SK-N-MC (cell line): ENCODE measurements around the gene ADAMTS17.
"Not testable (repeated sequence)": the region's sequence is repeated elsewhere in the genome, so short reads cannot be mapped to it uniquely, and the experiment has no call there.

Experiments used
- DNase-seq: peaks from one replicate; pipeline ENCODE4 v3.0.0-alpha.2; 2011; ENCODE audit warnings: low read depth, low spot score
- H3K27ac ChIP-seq: fragments of 200-600 bp; sonication (generic); 2 replicates; pipeline ENCODE4 v1.5.1; 2016; ENCODE audit warnings: mixed run types
- H3K36me3 ChIP-seq: fragments of 200-600 bp; sonication (generic); 2 replicates; pipeline ENCODE4 v1.6.1; 2017; ENCODE audit warnings: antibody characterized with exemption, low read length, mixed read lengths; ENCODE audit not compliant: insufficient read depth
- H3K4me3 ChIP-seq: fragments of 200-600 bp; sonication (generic); 2 replicates; pipeline ENCODE4 v1.5.1; 2016
- H3K9ac ChIP-seq: fragments of 200-600 bp; sonication (generic); 2 replicates; pipeline ENCODE4 v1.8.0; 2017; ENCODE audit warnings: mixed run types, mixed read lengths; ENCODE audit not compliant: insufficient read length
- H3K9me3 ChIP-seq: fragments of 200-600 bp; sonication (generic); 2 replicates; pipeline ENCODE4 v1.6.1; 2017; ENCODE audit warnings: low read depth, mild to moderate bottlenecking, antibody characterized with exemption, low read length, moderate library complexity, mixed read lengths
- EZH2 ChIP-seq: fragments of 200-600 bp; sonication (generic); IDR thresholded peaks from one replicate; pipeline ENCODE4 v1.6.1; 2017; ENCODE audit warnings: antibody characterized with exemption
- FOXP2 ChIP-seq: optimal IDR thresholded peaks from 2 replicates; pipeline ENCODE3; 2011; ENCODE audit warnings: mild to moderate bottlenecking, moderate library complexity; ENCODE audit not compliant: insufficient read depth; ENCODE audit errors: extremely low read length, control extremely low read depth
- POLR2AphosphoS5 ChIP-seq: IDR thresholded peaks from 2 replicates; pipeline ENCODE4 v1.6.1; 2012; ENCODE audit warnings: mild to moderate bottlenecking, low read depth, low read length, borderline replicate concordance

Gene ADAMTS17

DNA sequence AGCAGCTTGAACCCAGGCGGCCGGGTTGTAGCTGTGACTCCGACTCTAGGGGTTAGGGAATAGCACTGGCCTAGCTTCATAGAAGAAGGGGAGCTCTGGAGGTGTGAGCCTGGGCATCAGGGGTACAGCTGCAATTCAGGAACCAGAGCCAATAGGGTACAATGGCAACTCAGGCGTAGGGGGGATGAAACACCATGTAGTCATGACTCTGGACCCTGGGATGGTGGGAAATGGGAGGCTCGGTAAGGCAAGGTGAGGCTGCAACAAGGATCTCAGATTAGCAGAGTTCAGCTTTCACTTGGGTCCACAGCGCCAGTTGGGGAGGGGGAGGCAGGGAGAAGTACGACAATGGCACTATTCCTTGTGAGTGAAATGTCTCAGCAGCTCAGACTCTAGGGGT, 398.3 kb downstream of the ADAMTS17 start:
- TF ChIP-seq POLR2AphosphoS5 (no peak), FOXP2 (no peak), EZH2 (no peak)
- DNase-seq = no peak
- no peaks in the 10 kb centered on the region for H3K36me3 ChIP-seq
- H3K4me3 ChIP-seq = no peak overlapping the region
- H3K9me3 ChIP-seq = no peaks in the 10 kb centered on the region
- no peak overlapping the region for H3K27ac ChIP-seq
- H3K9ac ChIP-seq = no peak overlapping the region

DNA sequence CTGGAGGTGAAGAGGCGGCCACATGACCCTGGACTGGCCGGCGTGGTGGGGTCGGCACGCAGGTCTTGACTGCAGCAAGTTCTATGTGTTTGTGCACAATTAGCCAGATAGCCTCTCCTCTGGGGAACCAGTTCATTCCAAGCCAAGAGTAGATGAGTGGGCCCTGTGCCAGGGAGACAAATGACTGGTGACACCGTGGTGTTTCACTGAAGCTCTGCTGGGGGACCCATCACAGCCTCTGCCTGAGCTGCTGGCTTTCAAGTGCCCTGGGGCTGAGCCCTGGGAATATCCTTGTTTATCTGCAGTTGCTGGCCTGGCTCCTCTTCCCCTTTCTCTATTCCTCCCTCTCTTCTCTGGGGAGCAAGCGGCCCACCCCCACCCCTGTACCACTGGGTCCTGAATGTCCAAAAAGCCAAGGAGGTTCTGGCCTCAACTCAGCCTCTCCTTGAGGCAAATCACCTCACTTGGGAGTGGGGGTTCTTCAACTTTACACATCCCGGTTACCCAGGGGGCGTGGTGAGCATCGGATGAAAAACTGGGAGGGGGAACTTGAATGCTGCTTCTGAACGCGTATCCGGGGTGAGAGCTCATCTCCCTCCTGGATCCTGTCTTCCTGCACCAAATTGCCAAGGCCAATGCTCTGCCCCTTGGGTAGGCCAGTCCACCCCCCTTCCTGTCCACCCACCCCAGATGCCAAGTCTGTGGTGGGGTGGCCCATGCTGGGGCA, 408.9 kb downstream of the ADAMTS17 start:
- no peak for DNase-seq
- Histone ChIP-seq H3K9me3 (no peaks in the 10 kb centered on the region), H3K4me3 (no peak overlapping the region), H3K27ac (no peak overlapping the region), H3K9ac (no peak overlapping the region), H3K36me3 (no peaks in the 10 kb centered on the region)
- no peak for TF ChIP-seq POLR2AphosphoS5

DNA sequence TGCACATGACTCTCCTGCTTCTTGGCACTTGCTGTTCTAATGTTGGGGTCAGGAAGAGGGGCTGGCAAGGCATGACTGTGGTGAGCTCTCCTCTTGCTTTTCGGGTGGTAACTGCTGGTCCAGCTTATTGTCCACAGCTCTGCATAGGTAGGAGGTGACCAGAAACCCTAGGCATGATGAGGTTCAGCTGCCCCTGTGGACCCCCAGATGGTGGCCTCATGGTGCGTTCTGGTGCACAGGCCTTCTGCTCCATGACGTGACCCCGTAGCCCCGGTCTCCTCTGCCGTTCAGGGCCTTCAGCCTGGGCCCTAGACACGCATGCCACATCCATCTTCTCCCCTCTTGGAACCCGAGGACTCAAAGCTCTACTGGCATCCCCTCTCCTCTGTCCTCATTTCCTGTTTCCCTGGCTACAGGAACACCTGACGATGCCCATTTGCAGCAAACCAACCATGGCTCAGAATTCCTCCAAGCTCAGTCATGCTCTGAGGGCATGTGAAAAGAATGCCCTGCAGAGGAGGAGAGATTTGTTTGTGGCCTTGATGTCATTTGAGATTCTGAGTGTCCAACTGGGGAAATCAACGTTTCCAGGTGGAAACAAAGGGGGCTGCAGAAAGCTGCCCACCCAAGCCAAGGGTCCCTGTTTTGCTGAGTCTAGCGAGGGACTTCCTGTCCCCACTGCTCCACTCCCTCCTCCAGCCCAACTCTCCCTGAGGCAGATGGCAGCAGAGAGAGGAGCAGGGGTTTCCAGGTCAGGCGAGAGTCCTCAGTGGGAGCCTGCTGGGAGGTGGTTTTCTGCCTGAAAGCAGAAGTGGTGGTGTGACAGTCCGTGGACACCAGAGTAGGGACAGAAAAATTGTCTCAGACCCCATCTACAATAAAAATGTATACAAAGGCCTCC, 409.8 kb downstream of the ADAMTS17 start:
- TF ChIP-seq FOXP2 (no peak), POLR2AphosphoS5 (no peak), EZH2 (no peak)
- DNase-seq = no peak
- H3K9ac ChIP-seq = no peak overlapping the region
- no peak overlapping the region for H3K4me3 ChIP-seq
- H3K36me3 ChIP-seq = no peaks in the 10 kb centered on the region
- H3K9me3 ChIP-seq = no peaks in the 10 kb centered on the region
- no peak overlapping the region for H3K27ac ChIP-seq

DNA sequence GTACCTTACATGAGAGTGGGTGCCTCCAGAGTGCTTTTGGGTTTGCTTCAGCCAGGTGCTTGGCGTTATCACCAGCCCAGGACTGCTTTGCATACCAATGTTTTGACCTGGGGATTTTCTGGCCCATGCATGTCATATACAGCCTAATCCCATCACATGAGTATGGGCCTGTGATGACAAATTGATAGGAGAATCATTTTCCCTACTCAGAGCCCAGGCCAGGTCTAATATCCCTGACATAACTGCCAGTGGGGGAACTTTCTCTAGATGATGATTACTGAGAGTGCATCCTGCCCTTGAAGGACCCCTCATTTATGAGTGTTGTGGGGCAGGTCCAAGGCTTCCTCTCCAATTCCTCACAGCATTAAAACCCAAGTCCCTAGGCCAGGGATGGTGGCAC, 411.1 kb downstream of the ADAMTS17 start:
- Histone ChIP-seq H3K9me3 (no peaks in the 10 kb centered on the region), H3K9ac (no peak overlapping the region), H3K27ac (no peak overlapping the region), H3K4me3 (no peak overlapping the region), H3K36me3 (no peaks in the 10 kb centered on the region)
- no peak for TF ChIP-seq EZH2
- TF ChIP-seq POLR2AphosphoS5 = no peak
- TF ChIP-seq FOXP2 = no peak
- no peak for DNase-seq

DNA sequence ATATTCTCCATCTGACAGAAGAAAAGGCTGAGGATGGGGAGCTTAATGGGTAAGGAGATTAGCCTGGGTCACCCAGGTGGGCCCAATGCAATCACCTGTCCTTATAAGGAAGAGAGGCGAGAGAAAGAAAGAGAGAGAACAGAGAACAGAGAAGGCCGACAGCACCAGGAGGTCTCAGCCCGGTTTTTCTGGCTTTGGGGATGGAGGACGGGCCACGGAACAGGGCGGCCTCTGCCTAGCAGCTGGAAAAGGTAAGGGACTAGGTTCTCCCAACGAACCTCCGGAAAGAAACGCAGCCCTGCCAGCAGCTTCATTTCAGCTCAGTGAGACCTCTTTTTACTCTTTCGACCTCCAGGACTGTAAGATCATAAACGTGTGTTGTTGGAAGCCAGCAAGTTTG, 412.5 kb downstream of the ADAMTS17 start:
- Histone ChIP-seq H3K9ac (peak overlapping the region; percentile 67), H3K4me3 (peak overlapping the region; percentile 81), H3K36me3 (no peaks in the 10 kb centered on the region), H3K9me3 (no peaks in the 10 kb centered on the region), H3K27ac (no peak overlapping the region)
- no peak for DNase-seq
- TF ChIP-seq POLR2AphosphoS5 (no peak), EZH2 (no peak), FOXP2 (no peak)

DNA sequence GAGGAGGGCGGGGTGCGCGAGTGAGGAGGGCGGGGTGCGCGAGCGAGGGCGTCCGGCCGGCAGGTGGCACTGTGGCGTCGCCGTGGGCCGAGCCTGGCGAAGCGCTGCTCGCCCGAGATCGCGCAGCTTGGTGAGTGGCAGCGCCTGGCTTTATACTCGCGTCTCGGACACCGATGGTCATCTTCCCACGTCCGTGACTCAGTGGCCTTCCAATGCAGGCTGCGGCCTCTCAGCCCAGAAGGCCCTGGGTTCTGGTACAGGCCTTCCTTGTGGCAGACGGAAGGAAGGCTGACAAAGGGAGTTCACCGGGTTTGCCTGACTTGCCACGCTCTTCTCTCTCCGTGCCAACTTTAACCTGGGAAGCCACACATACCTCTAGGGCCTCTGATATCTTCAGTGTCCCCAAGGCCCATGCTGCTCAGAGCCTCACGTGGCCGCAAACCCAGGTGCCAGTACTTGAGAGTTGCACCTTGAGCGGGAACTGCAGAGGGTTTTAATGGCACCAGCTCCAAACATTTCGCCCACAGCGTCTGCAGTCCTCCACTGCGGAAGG, 413.3 kb downstream of the ADAMTS17 start:
- TF ChIP-seq FOXP2 (no peak), POLR2AphosphoS5 (no peak), EZH2 (no peak)
- Histone ChIP-seq H3K27ac (no peak overlapping the region), H3K4me3 (peak overlapping the region; percentile 81), H3K9ac (peak overlapping the region; percentile 67), H3K36me3 (no peaks in the 10 kb centered on the region), H3K9me3 (no peaks in the 10 kb centered on the region)
- no peak for DNase-seq

DNA sequence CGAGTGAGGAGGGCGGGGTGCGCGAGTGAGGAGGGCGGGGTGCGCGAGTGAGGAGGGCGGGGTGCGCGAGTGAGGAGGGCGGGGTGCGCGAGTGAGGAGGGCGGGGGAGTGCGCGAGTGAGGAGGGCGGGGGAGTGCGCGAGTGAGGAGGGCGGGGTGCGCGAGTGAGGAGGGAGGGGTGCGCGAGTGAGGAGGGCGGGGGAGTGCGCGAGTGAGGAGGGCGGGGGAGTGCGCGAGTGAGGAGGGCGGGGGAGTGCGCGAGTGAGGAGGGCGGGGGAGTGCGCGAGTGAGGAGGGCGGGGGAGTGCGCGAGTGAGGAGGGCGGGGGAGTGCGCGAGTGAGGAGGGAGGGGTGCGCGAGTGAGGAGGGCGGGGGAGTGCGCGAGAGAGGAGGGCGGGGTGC, 415.2 kb downstream of the ADAMTS17 start:
- H3K4me3 ChIP-seq, H3K27ac ChIP-seq, H3K36me3 ChIP-seq, H3K9ac ChIP-seq, H3K9me3 ChIP-seq, DNase-seq: not testable (repeated sequence)

DNA sequence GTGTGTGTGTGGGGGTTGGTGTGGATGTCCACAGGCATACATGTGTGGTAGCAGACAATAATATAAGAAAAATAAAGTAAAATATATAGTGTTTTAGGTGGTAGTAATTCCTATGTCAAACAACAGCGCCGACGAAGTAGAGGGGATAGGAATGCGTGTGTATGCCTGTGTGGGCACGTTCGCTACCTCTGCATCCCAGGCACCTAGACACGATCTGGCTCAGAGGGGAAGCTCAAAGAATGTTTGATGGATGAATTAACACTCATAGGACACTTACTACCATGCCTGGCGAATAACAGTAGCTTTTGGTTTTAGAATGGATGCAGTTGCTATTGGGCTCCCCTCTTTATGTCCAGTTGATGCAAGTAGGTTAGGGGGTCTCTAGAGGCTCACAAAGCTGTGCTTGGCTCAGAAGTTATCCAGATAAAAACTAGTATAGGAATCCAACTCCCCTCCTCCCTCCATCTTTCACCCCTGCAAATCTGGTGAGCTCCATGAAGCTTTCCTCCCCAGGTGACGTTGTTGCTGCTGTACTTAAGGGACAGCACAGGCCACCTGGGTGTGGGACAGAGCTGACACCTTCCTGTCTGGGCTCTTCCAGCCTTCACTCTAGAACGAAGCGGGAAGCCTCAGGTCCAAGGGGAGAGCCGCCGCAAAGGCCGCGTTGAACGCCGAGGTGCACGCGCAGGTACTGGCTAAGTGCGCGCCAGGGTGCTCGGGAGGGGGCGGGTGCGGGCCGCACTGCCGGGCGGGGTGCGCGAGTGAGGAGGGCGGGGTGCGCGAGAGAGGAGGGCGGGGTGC, 415.9 kb downstream of the ADAMTS17 start:
- Histone ChIP-seq H3K9ac (no peak overlapping the region), H3K4me3 (peak overlapping the region; percentile 74), H3K9me3 (no peaks in the 10 kb centered on the region), H3K36me3 (no peaks in the 10 kb centered on the region), H3K27ac (no peak overlapping the region)
- no peak for TF ChIP-seq POLR2AphosphoS5
- no peak for TF ChIP-seq EZH2
- no peak for TF ChIP-seq FOXP2
- DNase-seq = no peak
